ENCODE results near the gene ZFAND3.

DNA sequence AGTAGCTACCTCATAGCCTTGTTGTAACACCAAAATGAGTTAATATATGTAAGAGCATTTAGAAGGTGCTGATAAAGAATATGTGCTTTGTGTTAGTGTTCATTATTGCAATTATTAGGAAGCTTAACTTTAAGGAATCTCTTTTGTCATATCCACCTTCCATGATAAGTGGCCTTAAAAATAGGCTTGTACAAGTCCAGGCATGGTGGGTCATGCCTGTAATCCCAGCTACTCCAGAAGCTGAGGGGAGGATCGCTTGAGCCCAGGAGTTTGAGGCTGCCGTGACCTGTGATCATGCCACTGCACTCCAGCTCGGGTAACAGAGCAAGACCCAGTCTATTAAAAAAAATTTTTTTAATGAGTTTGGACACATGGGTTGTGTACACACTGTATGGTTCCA, 285.5 kb downstream of the ZFAND3 start:
- TF ChIP-seq EZH2 (IDR thresholded peaks at IDR 0.05; ENCODE audit: borderline replicate concordance) (no peak), EZH2phosphoT487 (IDR thresholded peaks at IDR 0.05; ENCODE audit: low read depth, severe bottlenecking, unreplicated experiment) (no peak)
- TF ChIP-seq, protein P1, sequence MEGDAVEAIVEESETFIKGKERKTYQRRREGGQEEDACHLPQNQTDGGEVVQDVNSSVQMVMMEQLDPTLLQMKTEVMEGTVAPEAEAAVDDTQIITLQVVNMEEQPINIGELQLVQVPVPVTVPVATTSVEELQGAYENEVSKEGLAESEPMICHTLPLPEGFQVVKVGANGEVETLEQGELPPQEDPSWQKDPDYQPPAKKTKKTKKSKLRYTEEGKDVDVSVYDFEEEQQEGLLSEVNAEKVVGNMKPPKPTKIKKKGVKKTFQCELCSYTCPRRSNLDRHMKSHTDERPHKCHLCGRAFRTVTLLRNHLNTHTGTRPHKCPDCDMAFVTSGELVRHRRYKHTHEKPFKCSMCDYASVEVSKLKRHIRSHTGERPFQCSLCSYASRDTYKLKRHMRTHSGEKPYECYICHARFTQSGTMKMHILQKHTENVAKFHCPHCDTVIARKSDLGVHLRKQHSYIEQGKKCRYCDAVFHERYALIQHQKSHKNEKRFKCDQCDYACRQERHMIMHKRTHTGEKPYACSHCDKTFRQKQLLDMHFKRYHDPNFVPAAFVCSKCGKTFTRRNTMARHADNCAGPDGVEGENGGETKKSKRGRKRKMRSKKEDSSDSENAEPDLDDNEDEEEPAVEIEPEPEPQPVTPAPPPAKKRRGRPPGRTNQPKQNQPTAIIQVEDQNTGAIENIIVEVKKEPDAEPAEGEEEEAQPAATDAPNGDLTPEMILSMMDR (IDR thresholded peaks at IDR 0.05; ENCODE audit: poor library complexity) = no peak

Data from hepatocyte (in vitro differentiated cells).